ENCODE measurements around the gene CDC25A.
"Not testable (repeated sequence)": the region's sequence is repeated elsewhere in the genome, so short reads cannot be mapped to it uniquely, and the experiment has no call there.

The CDC25A gene

GRCh38 chr3:48188266-48189201 lies at the start of gene CDC25A:
Gene CDC25A, minus strand, starts transcription at chr3:48188417. Its CDS starts 470 bp downstream, at chr3:48187947.
- peak; percentile 99 for DNase-seq

- no peak for DNase-seq
Observed at GRCh38 chr3:48236531-48236930, 48.3 kb upstream of the CDC25A start.

- DNase-seq, result no peak
Observed at GRCh38 chr3:48233542-48233941, 45.3 kb upstream of the CDC25A start.

GRCh38 chr3:48232734-48233133 lies 44.5 kb upstream of the CDC25A start:
- DNase-seq, result peak; percentile 73

- DNase-seq, result no peak
Observed at GRCh38 chr3:48232232-48232631, 44.0 kb upstream of the CDC25A start.

GRCh38 chr3:48226939-48227338 lies 38.7 kb upstream of the CDC25A start:
- no peak for DNase-seq

GRCh38 chr3:48225587-48225986 lies 37.4 kb upstream of the CDC25A start:
- no peak for DNase-seq

GRCh38 chr3:48222616-48223513 lies 34.6 kb upstream of the CDC25A start, which contains the start of gene CAMP:
Gene CAMP, plus strand, starts transcription at chr3:48223495. Its CDS starts 17 bp downstream, at chr3:48223512.
- peak; percentile 17 for DNase-seq

- no peak for DNase-seq
Observed at GRCh38 chr3:48220746-48221145, 32.5 kb upstream of the CDC25A start.

GRCh38 chr3:48219543-48219942 lies 31.3 kb upstream of the CDC25A start:
- DNase-seq, result no peak

- no peak for DNase-seq
Observed at GRCh38 chr3:48218537-48218936, 30.3 kb upstream of the CDC25A start.

- no peak for DNase-seq
Observed at GRCh38 chr3:48217449-48217848, 29.2 kb upstream of the CDC25A start.

- DNase-seq, result no peak
Observed at GRCh38 chr3:48215876-48216275, 27.7 kb upstream of the CDC25A start.

GRCh38 chr3:48215466-48215865 lies 27.2 kb upstream of the CDC25A start:
- no peak for DNase-seq

GRCh38 chr3:48215019-48215418 lies 26.8 kb upstream of the CDC25A start:
- DNase-seq, result no peak

- DNase-seq, result no peak
Observed at GRCh38 chr3:48214225-48214624, 26.0 kb upstream of the CDC25A start.

GRCh38 chr3:48211776-48212175 lies 23.6 kb upstream of the CDC25A start:
- DNase-seq, result not testable (repeated sequence)

- DNase-seq, result not testable (repeated sequence)
Observed at GRCh38 chr3:48210534-48210933, 22.3 kb upstream of the CDC25A start.

GRCh38 chr3:48209445-48209844 lies 21.2 kb upstream of the CDC25A start:
- DNase-seq, result no peak

GRCh38 chr3:48208076-48208475 lies 19.9 kb upstream of the CDC25A start:
- DNase-seq, result no peak

- DNase-seq, result no peak
Observed at GRCh38 chr3:48202632-48203031, 14.4 kb upstream of the CDC25A start.

- no peak for DNase-seq
Observed at GRCh38 chr3:48199117-48199516, 10.9 kb upstream of the CDC25A start.

- DNase-seq, result no peak
Observed at GRCh38 chr3:48196611-48197010, 8.4 kb upstream of the CDC25A start.

Measured in fibroblast of skin of right quadriceps (primary cell).